BE2C (cell line): ENCODE results near the gene FAM217B.

Experiments
- DNase-seq: peaks from one replicate; pipeline ENCODE4 v3.0.0-alpha.2; 2020
- H3K27me3 ChIP-seq: fragments of 250-450 bp; sonication (Bioruptor Pico); 2 replicates; pipeline ENCODE4 v1.5.1; 2020; ENCODE audit warnings: mild to moderate bottlenecking
- H3K36me3 ChIP-seq: fragments of 250-450 bp; sonication (Bioruptor Pico); 2 replicates; pipeline ENCODE4 v1.5.1; 2020; ENCODE audit warnings: mild to moderate bottlenecking
- H3K4me1 ChIP-seq: fragments of 250-450 bp; sonication (Bioruptor Pico); 2 replicates; pipeline ENCODE4 v1.5.1; 2020
- H3K4me3 ChIP-seq: 2 replicates; pipeline ENCODE4 v1.5.1; 2011; ENCODE audit warnings: low read depth, low read length
- H3K9me3 ChIP-seq: fragments of 250-450 bp; sonication (Bioruptor Pico); 2 replicates; pipeline ENCODE4 v1.5.1; 2020
- TF ChIP-seq, protein P1 (sequence below): IDR thresholded peaks from 2 replicates; pipeline ENCODE4 v1.5.1; 2012; ENCODE audit warnings: mild to moderate bottlenecking, low read depth, low read length

FAM217B gene

DNA sequence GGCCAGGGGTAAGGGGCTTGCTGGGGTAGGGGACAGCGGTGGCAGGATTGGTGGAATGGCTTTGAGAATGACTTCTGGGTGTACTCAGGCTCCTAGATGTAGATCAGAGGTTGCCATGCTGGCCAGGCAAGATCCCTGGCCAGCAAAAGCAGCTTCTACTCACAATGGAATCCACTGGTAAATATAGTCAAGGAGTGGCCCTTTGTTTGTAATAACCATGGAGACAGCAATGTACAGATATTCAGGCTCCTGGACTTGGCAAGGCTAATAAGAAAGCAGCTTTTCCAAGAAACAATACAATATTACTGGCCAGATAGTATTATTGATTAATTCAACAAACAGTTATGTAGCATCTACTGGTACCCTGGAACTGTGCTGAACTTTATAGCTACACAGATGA, 55.9 kb downstream of the FAM217B start:
- no peaks in the 10 kb centered on the region for H3K9me3 ChIP-seq
- H3K27me3 ChIP-seq: no peaks in the 10 kb centered on the region
- no peaks in the 10 kb centered on the region for H3K36me3 ChIP-seq
- DNase-seq: no peak
- TF ChIP-seq, protein P1, sequence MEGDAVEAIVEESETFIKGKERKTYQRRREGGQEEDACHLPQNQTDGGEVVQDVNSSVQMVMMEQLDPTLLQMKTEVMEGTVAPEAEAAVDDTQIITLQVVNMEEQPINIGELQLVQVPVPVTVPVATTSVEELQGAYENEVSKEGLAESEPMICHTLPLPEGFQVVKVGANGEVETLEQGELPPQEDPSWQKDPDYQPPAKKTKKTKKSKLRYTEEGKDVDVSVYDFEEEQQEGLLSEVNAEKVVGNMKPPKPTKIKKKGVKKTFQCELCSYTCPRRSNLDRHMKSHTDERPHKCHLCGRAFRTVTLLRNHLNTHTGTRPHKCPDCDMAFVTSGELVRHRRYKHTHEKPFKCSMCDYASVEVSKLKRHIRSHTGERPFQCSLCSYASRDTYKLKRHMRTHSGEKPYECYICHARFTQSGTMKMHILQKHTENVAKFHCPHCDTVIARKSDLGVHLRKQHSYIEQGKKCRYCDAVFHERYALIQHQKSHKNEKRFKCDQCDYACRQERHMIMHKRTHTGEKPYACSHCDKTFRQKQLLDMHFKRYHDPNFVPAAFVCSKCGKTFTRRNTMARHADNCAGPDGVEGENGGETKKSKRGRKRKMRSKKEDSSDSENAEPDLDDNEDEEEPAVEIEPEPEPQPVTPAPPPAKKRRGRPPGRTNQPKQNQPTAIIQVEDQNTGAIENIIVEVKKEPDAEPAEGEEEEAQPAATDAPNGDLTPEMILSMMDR: no peak
- no peaks in the 10 kb centered on the region for H3K4me1 ChIP-seq
- no peak overlapping the region for H3K4me3 ChIP-seq

DNA sequence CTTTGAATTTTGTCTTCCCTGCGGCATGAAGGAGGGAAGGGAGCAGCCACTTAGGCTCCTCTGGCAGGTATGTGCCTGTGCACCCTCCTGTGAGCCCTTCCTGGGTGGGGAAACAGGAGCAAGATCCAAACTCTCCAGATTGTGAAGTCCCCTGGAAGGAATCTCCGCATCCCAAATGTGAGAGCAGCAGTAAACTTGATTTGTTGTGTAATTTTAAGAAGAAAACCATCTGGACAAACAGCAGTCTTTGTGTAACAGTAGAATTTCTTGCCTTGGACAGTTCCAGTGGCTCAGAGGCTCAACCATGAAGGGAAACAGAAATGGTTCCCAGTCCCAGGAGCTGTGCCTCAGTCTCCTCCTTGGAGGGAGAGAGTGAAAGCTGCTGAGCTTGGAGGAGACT, 57.7 kb downstream of the FAM217B start:
- no peak for DNase-seq
- no peaks in the 10 kb centered on the region for H3K36me3 ChIP-seq
- H3K9me3 ChIP-seq: no peaks in the 10 kb centered on the region
- H3K4me1 ChIP-seq: no peaks in the 10 kb centered on the region
- H3K4me3 ChIP-seq: no peak overlapping the region
- no peaks in the 10 kb centered on the region for H3K27me3 ChIP-seq
- TF ChIP-seq, protein P1: no peak
